OCI-LY7 (cell line): ENCODE results near the gene CENPP. TPM values are rescaled to one million over a fixed set of nuclear protein-coding genes. Genes with fewer than 3 reads are reported as not detected.

Experiments used
- BruUV-seq: library from RNA; stranded (reverse); fragments of 400-500 nt; replicated peaks from 2 replicates; lab custom pipeline; 2021; lab: Mats Ljungman, UMichigan
- CTCF ChIA-PET: fragments of 300-600 bp; sonication (Branson Sonifier 250); formaldehyde crosslinking; loops from one replicate; lab custom pipeline; 2022; ENCODE audit warnings: antibody characterized with exemption; ENCODE audit not compliant: unreplicated experiment; lab: Charles Lee
- POLR2A ChIA-PET: fragments of 300-600 bp; sonication (Branson Sonifier 250); formaldehyde crosslinking; loops from one replicate; lab custom pipeline; 2022; ENCODE audit warnings: antibody characterized with exemption; lab: Charles Lee
- DNase-seq: peaks from one replicate; pipeline ENCODE4 v3.0.0-alpha.2; 2015; ENCODE audit warnings: low spot score
- H2AFZ ChIP-seq: fragments of 200-600 bp; sonication (generic), shearing (Covaris generic); 2 replicates; pipeline ENCODE4 v1.6.1; 2014; ENCODE audit warnings: mild to moderate bottlenecking, antibody characterized with exemption, low read length, moderate library complexity
- H3K27ac ChIP-seq: fragments of 200-600 bp; sonication (generic); 2 replicates; pipeline ENCODE4 v1.5.1; 2014; ENCODE audit warnings: mixed run types, low read depth, mild to moderate bottlenecking, moderate library complexity, low read length, inconsistent platforms; ENCODE audit not compliant: poor library complexity, severe bottlenecking
- H3K36me3 ChIP-seq: fragments of 200-600 bp; sonication (generic); 2 replicates; pipeline ENCODE4 v1.6.1; 2014; ENCODE audit warnings: mild to moderate bottlenecking, antibody characterized with exemption, low read length, moderate library complexity, mixed read lengths; ENCODE audit not compliant: insufficient read depth
- H3K4me1 ChIP-seq: fragments of 200-600 bp; sonication (generic); 2 replicates; pipeline ENCODE4 v1.5.1; 2014; ENCODE audit warnings: mild to moderate bottlenecking, low read length; ENCODE audit not compliant: insufficient read depth, poor library complexity, severe bottlenecking
- H3K4me2 ChIP-seq: fragments of 200-600 bp; sonication (generic); 2 replicates; pipeline ENCODE4 v1.6.1; 2014; ENCODE audit warnings: mild to moderate bottlenecking, low read length
- H3K4me3 ChIP-seq: fragments of 200-600 bp; sonication (generic); 2 replicates; pipeline ENCODE4 v1.5.1; 2014; ENCODE audit warnings: mild to moderate bottlenecking, low read depth, low read length; ENCODE audit not compliant: poor library complexity, severe bottlenecking
- H3K79me2 ChIP-seq: fragments of 200-600 bp; sonication (generic); 2 replicates; pipeline ENCODE4 v1.6.1; 2016; ENCODE audit warnings: low read depth, mild to moderate bottlenecking, low read length, moderate library complexity, mixed read lengths; ENCODE audit not compliant: insufficient read depth
- H3K9me2 ChIP-seq: fragments of 200-600 bp; sonication (generic); 2 replicates; pipeline ENCODE4 v1.6.1; 2016; ENCODE audit warnings: mild to moderate bottlenecking, low read length, mixed read lengths; ENCODE audit not compliant: insufficient read depth
- H3K9me3 ChIP-seq: fragments of 200-600 bp; sonication (generic); 2 replicates; pipeline ENCODE4 v1.6.1; 2014; ENCODE audit warnings: mild to moderate bottlenecking, mixed run types, low read length, mixed read lengths
- H4K20me1 ChIP-seq: fragments of 200-600 bp; sonication (generic); 2 replicates; pipeline ENCODE4 v1.6.1; 2014; ENCODE audit warnings: mild to moderate bottlenecking, antibody characterized with exemption, low read length, moderate library complexity, mixed read lengths; ENCODE audit not compliant: insufficient read depth
- EZH2phosphoT487 ChIP-seq: fragments of 200-600 bp; sonication (generic); IDR thresholded peaks from 2 replicates; pipeline ENCODE4 v1.6.1; 2018; ENCODE audit warnings: low read depth, borderline replicate concordance, mild to moderate bottlenecking, mixed run types, antibody characterized with exemption, low read length, moderate library complexity, mixed read lengths
- intact Hi-C: fragments of 100-400 bp; cut with micrococcal nuclease; formaldehyde crosslinking; loops from one replicate; pipeline ENCODE4 v1.10.0; 2022; ENCODE audit not compliant: unreplicated experiment
- total RNA-seq, 2 experiments: library from RNA; depleted of rRNA in 1 of 2; stranded (reverse); fragments of >200 nt in 1 of 2; shearing (Covaris generic) in 1 of 2; gene quantifications; 2 replicates each; pipeline ENCODE4 v1.2.3, GENCODE V29; 2014 to 2022
- TF ChIP-seq, protein P1 (sequence below): fragments of 200-600 bp; sonication (generic); conservative IDR thresholded peaks from 2 replicates; pipeline ENCODE4 v1.5.1; 2014; ENCODE audit warnings: mild to moderate bottlenecking, antibody characterized with exemption, low read length, moderate library complexity, mixed read lengths

Gene CENPP
- total RNA-seq, 2 experiments from 2014 or later: 25.4 to 30.9 TPM

DNA sequence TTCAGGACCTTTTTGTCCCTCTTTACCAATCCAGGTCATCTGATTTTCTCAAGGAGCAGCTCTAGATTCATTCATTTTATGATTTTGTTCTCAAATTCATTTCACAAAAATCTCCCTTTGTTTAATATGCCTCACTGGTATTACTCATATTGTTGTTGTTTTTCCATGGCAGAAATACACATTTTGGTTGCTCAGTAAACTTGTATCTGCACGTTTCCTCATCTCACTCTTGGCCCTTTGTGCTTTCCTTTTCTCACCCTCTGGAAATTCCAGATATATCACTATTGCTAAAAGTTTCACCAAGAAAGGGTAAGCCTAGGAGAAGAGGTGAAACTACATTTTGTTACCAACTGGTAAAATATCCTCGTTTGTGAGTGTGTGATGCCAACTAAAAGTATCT is 141.8 kb downstream of the CENPP start:
- Histone ChIP-seq H3K79me2 (no peaks in the 10 kb centered on the region), H3K9me2 (no peaks in the 10 kb centered on the region), H3K4me3 (no peak overlapping the region), H3K27ac (no peak overlapping the region), H4K20me1 (no peaks in the 10 kb centered on the region), H3K36me3 (no peaks in the 10 kb centered on the region), H2AFZ (no peak overlapping the region), H3K9me3 (no peaks in the 10 kb centered on the region), H3K4me1 (no peaks in the 10 kb centered on the region), H3K4me2 (no peak overlapping the region)
- CTCF ChIA-PET: no interaction called here
- BruUV-seq: no TSS peak
- no peak for TF ChIP-seq EZH2phosphoT487
- TF ChIP-seq, protein P1, sequence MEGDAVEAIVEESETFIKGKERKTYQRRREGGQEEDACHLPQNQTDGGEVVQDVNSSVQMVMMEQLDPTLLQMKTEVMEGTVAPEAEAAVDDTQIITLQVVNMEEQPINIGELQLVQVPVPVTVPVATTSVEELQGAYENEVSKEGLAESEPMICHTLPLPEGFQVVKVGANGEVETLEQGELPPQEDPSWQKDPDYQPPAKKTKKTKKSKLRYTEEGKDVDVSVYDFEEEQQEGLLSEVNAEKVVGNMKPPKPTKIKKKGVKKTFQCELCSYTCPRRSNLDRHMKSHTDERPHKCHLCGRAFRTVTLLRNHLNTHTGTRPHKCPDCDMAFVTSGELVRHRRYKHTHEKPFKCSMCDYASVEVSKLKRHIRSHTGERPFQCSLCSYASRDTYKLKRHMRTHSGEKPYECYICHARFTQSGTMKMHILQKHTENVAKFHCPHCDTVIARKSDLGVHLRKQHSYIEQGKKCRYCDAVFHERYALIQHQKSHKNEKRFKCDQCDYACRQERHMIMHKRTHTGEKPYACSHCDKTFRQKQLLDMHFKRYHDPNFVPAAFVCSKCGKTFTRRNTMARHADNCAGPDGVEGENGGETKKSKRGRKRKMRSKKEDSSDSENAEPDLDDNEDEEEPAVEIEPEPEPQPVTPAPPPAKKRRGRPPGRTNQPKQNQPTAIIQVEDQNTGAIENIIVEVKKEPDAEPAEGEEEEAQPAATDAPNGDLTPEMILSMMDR: no peak
- DNase-seq: no peak
- POLR2A ChIA-PET: interaction anchor here (0.6 kb wide), 1 partner anchor 846 kb away, joined by 3 read pairs; no protein-coding TSS in a partner anchor
- intact Hi-C loops: no loop called here

DNA sequence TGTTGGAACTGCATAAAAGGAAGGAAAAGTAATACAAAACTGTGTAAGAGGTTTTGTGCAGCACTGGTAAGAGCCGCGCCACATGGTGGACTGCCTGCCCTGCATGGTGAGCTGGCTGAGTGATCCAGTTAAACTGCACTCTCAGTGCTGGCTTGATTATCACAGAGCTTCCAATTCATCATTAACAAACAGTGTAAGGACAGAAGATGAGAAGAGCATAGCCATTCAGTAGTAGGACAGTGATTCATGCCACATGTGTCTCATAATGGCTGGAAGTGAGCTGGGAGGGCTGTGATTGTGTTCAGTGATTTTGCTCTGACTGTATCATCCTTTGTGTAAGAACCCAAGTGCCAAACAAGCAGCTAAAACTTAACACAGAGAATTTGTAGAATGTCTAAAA is 142.5 kb downstream of the CENPP start:
- CTCF ChIA-PET: no interaction called here
- no peaks in the 10 kb centered on the region for H3K4me1 ChIP-seq
- H3K36me3 ChIP-seq: no peaks in the 10 kb centered on the region
- H3K9me2 ChIP-seq: no peaks in the 10 kb centered on the region
- no peak for DNase-seq
- H4K20me1 ChIP-seq: no peaks in the 10 kb centered on the region
- no peak overlapping the region for H3K27ac ChIP-seq
- H3K4me2 ChIP-seq: no peak overlapping the region
- no peak overlapping the region for H2AFZ ChIP-seq
- H3K4me3 ChIP-seq: no peak overlapping the region
- no peak for TF ChIP-seq EZH2phosphoT487
- TF ChIP-seq, protein P1: no peak
- no peaks in the 10 kb centered on the region for H3K79me2 ChIP-seq
- intact Hi-C loops: no loop called here
- POLR2A ChIA-PET: no interaction called here
- BruUV-seq: no TSS peak
- H3K9me3 ChIP-seq: no peaks in the 10 kb centered on the region

GRCh38 chr9:92474587-92474986 is 148.8 kb downstream of the CENPP start:
- Histone ChIP-seq H3K4me3 (no peak overlapping the region), H4K20me1 (no peaks in the 10 kb centered on the region), H3K27ac (no peak overlapping the region), H2AFZ (no peak overlapping the region), H3K9me2 (no peaks in the 10 kb centered on the region), H3K36me3 (no peaks in the 10 kb centered on the region), H3K79me2 (no peaks in the 10 kb centered on the region), H3K9me3 (no peaks in the 10 kb centered on the region), H3K4me1 (no peaks in the 10 kb centered on the region), H3K4me2 (no peak overlapping the region)
- no peak for TF ChIP-seq EZH2phosphoT487
- TF ChIP-seq, protein P1: no peak
- POLR2A ChIA-PET: no interaction called here
- CTCF ChIA-PET: no interaction called here
- no TSS peak for BruUV-seq
- intact Hi-C loops: no loop called here
- DNase-seq: no peak
